Measurements from ENCODE around the gene GRIP1.
"Not testable (repeated sequence)": the region's sequence is repeated elsewhere in the genome, so short reads cannot be mapped to it uniquely, and the experiment has no call there.

Gene GRIP1

GRCh38 chr12:66303316-66303804, 375.5 kb downstream of the GRIP1 start:
- DNase-seq: not testable (repeated sequence)

GRCh38 chr12:66302827-66303169, 376.1 kb downstream of the GRIP1 start:
- DNase-seq: no peak

DNA sequence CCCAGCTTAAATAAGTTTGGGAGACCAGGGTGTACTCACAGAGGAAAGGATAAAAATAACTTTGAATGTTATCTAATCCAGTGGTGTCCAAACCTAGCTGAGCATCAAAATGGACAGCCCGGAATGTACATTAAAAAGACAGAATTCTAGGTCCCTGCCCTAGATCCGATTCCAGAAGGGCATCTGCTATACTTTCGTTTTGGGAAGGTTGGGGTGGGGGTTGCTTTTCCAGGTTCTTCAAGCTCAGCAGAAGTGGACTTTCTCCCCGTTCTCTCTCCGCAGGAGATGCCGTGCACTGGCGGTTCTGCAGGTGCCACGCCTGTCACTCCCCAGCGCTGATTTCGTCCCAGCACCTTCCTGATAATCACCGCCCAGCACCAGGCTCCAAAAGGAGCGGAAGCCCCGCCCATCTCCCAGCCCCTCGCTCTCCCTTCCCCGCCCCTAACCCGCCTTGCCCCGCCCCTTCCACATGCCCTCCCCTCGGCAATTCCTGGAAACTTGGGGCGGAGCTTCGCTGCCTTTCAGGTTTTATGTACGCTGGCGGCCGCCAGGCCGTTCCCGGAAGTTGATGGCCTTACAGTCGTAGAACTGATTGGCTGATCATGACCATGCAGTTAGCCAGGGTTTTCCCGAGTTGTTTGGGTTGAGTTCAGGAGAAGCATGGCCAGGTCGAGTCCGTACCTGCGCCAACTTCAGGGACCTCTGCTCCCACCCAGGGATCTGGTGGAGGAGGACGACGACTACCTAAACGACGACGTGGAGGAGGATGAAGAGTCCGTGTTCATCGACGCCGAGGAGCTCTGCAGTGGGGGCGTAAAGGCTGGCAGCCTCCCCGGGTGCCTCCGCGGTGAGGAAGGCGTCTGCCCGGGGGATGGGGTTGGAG, 376.7 kb downstream of the GRIP1 start, which contains the start of gene HELB:
HELB (plus strand) TSS at position 550 of the 883 bp plus-strand sequence; CDS start at position 661, 111 bp downstream.
- peak; percentile 90 for DNase-seq

DNA sequence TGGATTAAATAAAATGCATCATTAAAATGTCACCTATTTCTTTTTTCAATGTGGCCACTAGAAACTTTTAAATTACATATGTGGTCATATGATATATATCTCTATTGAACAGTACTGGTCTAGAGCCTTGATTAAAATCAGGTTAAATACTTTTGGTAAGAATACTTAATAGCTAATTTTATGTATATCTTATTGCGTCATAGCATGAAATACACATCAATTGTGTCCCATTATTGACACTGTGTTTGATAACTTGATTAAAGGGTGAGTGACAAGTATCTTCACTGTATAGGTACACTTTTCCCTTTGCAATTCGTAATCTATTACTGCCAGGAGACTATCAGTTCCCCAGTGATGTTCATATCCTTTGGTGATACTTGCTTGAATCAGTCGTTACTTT, 381.0 kb downstream of the GRIP1 start:
- no peak for DNase-seq

Measured in NCI-H187 treated with DMSO at 0.1 percent for 48 hours (cell line).